Heart left ventricle (tissue), 13 donors: Measurements from ENCODE around the gene GLYAT.

Experiments used
- CTCF ChIP-seq, 12 donors: fragments of 200-600 bp; sonication (generic) in 4 of 12; IDR thresholded peaks; one replicate each; pipeline versions ENCODE4 v1.5.0 to v1.8.0; 2018 to 2022; ENCODE audit warnings: antibody characterized with exemption in 12 of 12, mild to moderate bottlenecking in 5 of 12
- POLR2A ChIP-seq, 2 donors: fragments of 450-650 bp; IDR thresholded peaks; one replicate each; pipeline ENCODE4 v1.6.1; 2017; ENCODE audit warnings: antibody characterized with exemption in 2 of 2, mild to moderate bottlenecking in 2 of 2, moderate library complexity in 2 of 2
- donor health status: ischemic (EF 13 %, LVEDD 7.1; RV severe dilation, severe dysfunction).
- donor health status: DM: no; HTN: yes; CAD: no.
- donor health status: DM: no; HTN: no; CAD: no.
- donor health status: ischemic (EF 25% LVEDD 6.9; RV normal size, moderate dysfunction).
- donor health status: ischemic (EF 25% LVEDD 5.7; RV mildly dilated, moderate dysfunction).
- donor health status: ischemic (EF 35%, LVEDD 5.7; RV mildly dilated, moderate dysfunction).
- donor health status: nonischemic (EF 11% LVEDD 7.7; RV severe dilation, severe dysfunction).
- donor health status: DM: yes; HTN: yes; CAD: no.
- donor health status: PGD.
- donor health status: ischemic (EF 29% LVEDD 5.4; RV normal size, mild dysfunction).
- donor health status: nonischemic (EF 23%, LVEDD 6.1; RV moderate dilation, normal function).

GRCh38 chr11:58739725-58740430 is 8.1 kb upstream of the GLYAT start:
- TF ChIP-seq CTCF (IDR thresholded peaks at IDR 0.05) (no peak), POLR2A (IDR thresholded peaks at IDR 0.05) (no peak)
